Measurements from ENCODE around the gene TAF4.

The TAF4 gene

GRCh38 chr20:62055106-62055861, 10.4 kb downstream of the TAF4 start:
- DNase-seq, result no peak

GRCh38 chr20:62054451-62054953, 11.2 kb downstream of the TAF4 start:
- no peak for DNase-seq

GRCh38 chr20:62053465-62054196, 12.1 kb downstream of the TAF4 start:
- DNase-seq, result no peak

GRCh38 chr20:62052842-62053464, 12.7 kb downstream of the TAF4 start:
- no peak for DNase-seq

- no peak for DNase-seq
Observed at GRCh38 chr20:62052336-62052841, 13.3 kb downstream of the TAF4 start.

GRCh38 chr20:62051546-62052255, 14.0 kb downstream of the TAF4 start:
- DNase-seq, result no peak

- no peak for DNase-seq
Observed at GRCh38 chr20:62051144-62051543, 14.5 kb downstream of the TAF4 start.

- no peak for DNase-seq
Observed at GRCh38 chr20:62050166-62051120, 15.2 kb downstream of the TAF4 start.

- no peak for DNase-seq
Observed at GRCh38 chr20:62049342-62050165, 16.1 kb downstream of the TAF4 start.

- no peak for DNase-seq
Observed at GRCh38 chr20:62048821-62049291, 16.8 kb downstream of the TAF4 start.

GRCh38 chr20:62048346-62048761, 17.3 kb downstream of the TAF4 start:
- no peak for DNase-seq

- no peak for DNase-seq
Observed at GRCh38 chr20:62047666-62048345, 17.9 kb downstream of the TAF4 start.

- DNase-seq, result no peak
Observed at GRCh38 chr20:62046431-62046830, 19.2 kb downstream of the TAF4 start.

GRCh38 chr20:62045529-62046285, 20.0 kb downstream of the TAF4 start:
- no peak for DNase-seq

GRCh38 chr20:62045118-62045517, 20.6 kb downstream of the TAF4 start:
- no peak for DNase-seq

GRCh38 chr20:62044631-62045030, 21.1 kb downstream of the TAF4 start:
- DNase-seq, result no peak

GRCh38 chr20:62043131-62043914, 22.4 kb downstream of the TAF4 start:
- no peak for DNase-seq
